Keratinocyte (primary cell): Measurements from ENCODE around the gene PANX2. TPM values are rescaled to one million over a fixed set of nuclear protein-coding genes. Genes with fewer than 3 reads are reported as not detected.
"Not testable (repeated sequence)": the region's sequence is repeated elsewhere in the genome, so short reads cannot be mapped to it uniquely, and the experiment has no call there.

ENCODE experiments used
- DNase-seq: peaks from one replicate; pipeline ENCODE4 v3.0.0-alpha.2; 2011; ENCODE audit warnings: low read depth, missing footprints, low spot score
- FAIRE-seq: peaks from 2 replicates; lab custom pipeline; 2011; peaks lifted over from hg19 to GRCh38; lab: Jason Lieb, UNC
- H2AFZ ChIP-seq: 2 replicates; pipeline ENCODE4 v1.6.0; 2012; ENCODE audit warnings: low read length, control low read depth, inconsistent platforms; ENCODE audit not compliant: control insufficient read depth
- H3K27ac ChIP-seq: 2 replicates; pipeline ENCODE4 v1.5.1; 2011; ENCODE audit warnings: low read length; ENCODE audit not compliant: control insufficient read depth, insufficient read depth
- H3K27me3 ChIP-seq: 3 replicates; pipeline ENCODE4 v1.6.0; 2011; ENCODE audit warnings: low read length; ENCODE audit not compliant: control insufficient read depth, insufficient read depth; ENCODE audit errors: extremely low read depth
- H3K36me3 ChIP-seq, 2 experiments: 2 replicates in 1 of 2; 3 replicates in 1 of 2; pipeline ENCODE4 v1.5.1; 2011; ENCODE audit warnings: low read length in 2 of 2, mild to moderate bottlenecking in 1 of 2; ENCODE audit not compliant: control insufficient read depth in 2 of 2, insufficient read depth in 2 of 2; ENCODE audit errors: extremely low read depth in 1 of 2
- H3K4me1 ChIP-seq: 3 replicates; pipeline ENCODE4 v1.5.1; 2011; ENCODE audit warnings: low read length; ENCODE audit not compliant: control insufficient read depth, insufficient read depth; ENCODE audit errors: extremely low read depth
- H3K4me2 ChIP-seq: 3 replicates; pipeline ENCODE4 v1.6.0; 2011; ENCODE audit warnings: low read depth, low read length; ENCODE audit not compliant: control insufficient read depth, insufficient read depth; ENCODE audit errors: extremely low read depth
- H3K4me3 ChIP-seq, 3 experiments: fragments of 200-600 bp in 1 of 3; sonication (generic) in 1 of 3; 2 replicates in 2 of 3; 3 replicates in 1 of 3; pipeline ENCODE4 v1.5.1; 2011 to 2016; ENCODE audit warnings: low read length in 3 of 3, mild to moderate bottlenecking in 3 of 3, control low read depth in 2 of 3, inconsistent platforms in 1 of 3, low read depth in 1 of 3, mixed read lengths in 1 of 3, mixed run types in 1 of 3, moderate library complexity in 1 of 3; ENCODE audit not compliant: control insufficient read depth in 2 of 3, insufficient read depth in 2 of 3; ENCODE audit errors: extremely low read depth in 1 of 3
- H3K79me2 ChIP-seq: 2 replicates; pipeline ENCODE4 v1.6.0; 2012; ENCODE audit warnings: low read length; ENCODE audit not compliant: control insufficient read depth, insufficient read depth
- H3K9ac ChIP-seq: 3 replicates; pipeline ENCODE4 v1.6.0; 2011; ENCODE audit warnings: low read length; ENCODE audit not compliant: control insufficient read depth, insufficient read depth; ENCODE audit errors: extremely low read depth
- H3K9me1 ChIP-seq: 3 replicates; pipeline ENCODE4 v1.6.0; 2011; ENCODE audit warnings: low read length; ENCODE audit not compliant: control insufficient read depth, insufficient read depth; ENCODE audit errors: extremely low read depth
- H3K9me3 ChIP-seq: 2 replicates; pipeline ENCODE4 v1.5.1; 2012; ENCODE audit warnings: low read depth, low read length; ENCODE audit not compliant: control insufficient read depth
- H4K20me1 ChIP-seq: 3 replicates; pipeline ENCODE4 v1.6.0; 2011; ENCODE audit warnings: low read length; ENCODE audit not compliant: control insufficient read depth, insufficient read depth; ENCODE audit errors: extremely low read depth
- CTCF ChIP-seq, 3 experiments: IDR thresholded peaks in 1 of 3; conservative IDR thresholded peaks in 1 of 3; optimal IDR thresholded peaks in 1 of 3; 2 replicates in 2 of 3; 3 replicates in 1 of 3; pipeline versions ENCODE3 to v1.5.1; 2011; ENCODE audit warnings: low read length in 3 of 3, mild to moderate bottlenecking in 3 of 3, moderate library complexity in 2 of 3, control low read depth in 1 of 3, inconsistent platforms in 1 of 3; ENCODE audit not compliant: insufficient read depth in 2 of 3; ENCODE audit errors: extremely low read depth in 1 of 3
- EZH2 ChIP-seq: IDR thresholded peaks from one replicate; pipeline ENCODE4 v1.6.1; 2012; ENCODE audit warnings: inconsistent platforms, mild to moderate bottlenecking, low read length, moderate library complexity
- dilution Hi-C: fragments of 300-500 bp; cut with MboI; formaldehyde crosslinking; loops from one replicate; pipeline ENCODE4 v1.7.0; 2020; ENCODE audit warnings: low sequenced_read_pairs; ENCODE audit not compliant: extremely low pct_ligation_motif_present
- polyA plus RNA-seq, 5 experiments: library from polyadenylated mRNA; depleted of rRNA in 3 of 5; stranded (reverse) in 3 of 5; stranded (forward) in 1 of 5; unstranded in 1 of 5; fragments of >200 nt; gene quantifications; 1 replicate in 1 of 5; 2 replicates in 3 of 5; 3 replicates in 1 of 5; pipeline versions ENCODE4 v1.2.1 to v1.2.3, GENCODE V29; 2011 to 2012; ENCODE audit warnings: missing spikeins in 2 of 5, low read depth in 1 of 5, low replicate concordance in 1 of 5

Gene PANX2
- polyA plus RNA-seq, 1 donor (not counting 4 experiments of a cell fraction or from before 2014, with no cell fraction given), result 0.22 TPM

DNA sequence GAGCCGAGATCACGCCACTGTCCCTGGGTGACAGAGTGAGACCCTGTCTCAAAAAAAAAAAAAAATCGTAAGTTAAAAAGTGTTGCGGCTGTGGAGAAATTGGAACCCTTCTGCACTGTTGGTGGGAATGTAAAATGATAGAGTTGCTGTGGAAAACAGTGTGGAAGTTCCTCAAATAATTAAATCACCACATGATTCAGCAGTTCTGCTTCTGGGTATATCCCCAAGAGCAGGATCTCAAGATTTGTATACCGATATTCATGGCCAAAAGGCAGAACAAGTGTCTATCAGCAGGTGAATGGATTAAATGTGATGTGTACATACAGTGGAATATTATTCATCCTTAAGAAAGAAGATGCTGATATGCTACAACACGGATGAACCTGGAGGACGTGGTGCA is 34.0 kb downstream of the PANX2 start:
- Histone ChIP-seq H3K9me3 (no peaks in the 10 kb centered on the region), H3K4me2 (no peak overlapping the region), H3K4me1 (peaks cover 10% of the 10 kb centered on the region), H3K36me3 (peaks cover 15 to 21% of the 10 kb centered on the region in 2 experiments), H3K4me3 (no peak overlapping the region), H3K9ac (no peak overlapping the region), H2AFZ (no peak overlapping the region), H3K9me1 (peaks cover 2% of the 10 kb centered on the region), H3K79me2 (peaks cover 17% of the 10 kb centered on the region), H3K27me3 (no peaks in the 10 kb centered on the region), H3K27ac (no peak overlapping the region), H4K20me1 (peaks cover 3% of the 10 kb centered on the region)
- TF ChIP-seq EZH2 (no peak), CTCF (optimal IDR thresholded peaks at IDR 0.05 in 1 of 3, IDR thresholded peaks at IDR 0.05 in 1 of 3, conservative IDR thresholded peaks at IDR 0.05 in 1 of 3; ENCODE audit: extremely low read depth in 1 of 3, insufficient read depth in 2 of 3, low read length in 3 of 3) (no peak)
- FAIRE-seq (no peak), DNase-seq (no peak)
- dilution Hi-C loops, result no loop called here

- H3K9ac ChIP-seq, FAIRE-seq, H3K27me3 ChIP-seq, dilution Hi-C loops, H3K4me1 ChIP-seq, H3K9me1 ChIP-seq, H3K4me3 ChIP-seq, H3K27ac ChIP-seq, DNase-seq, H4K20me1 ChIP-seq, H3K4me2 ChIP-seq, H2AFZ ChIP-seq, H3K9me3 ChIP-seq: not testable (repeated sequence)
- peaks cover 17% of the 10 kb centered on the region for H3K79me2 ChIP-seq
- peaks cover 16 to 21% of the 10 kb centered on the region in 2 experiments for H3K36me3 ChIP-seq
These were observed 34.5 kb downstream of the PANX2 start for GRCh38 chr22:50204998-50205397.
